ACC112 (cell line): ENCODE measurements around the gene TUBA3D.
"Not testable (repeated sequence)": the region's sequence is repeated elsewhere in the genome, so short reads cannot be mapped to it uniquely, and the experiment has no call there.

ENCODE experiments used
- H2AFZ ChIP-seq: fragments of 200-600 bp; sonication (generic); one replicate; pipeline ENCODE4 v1.6.0; 2017; ENCODE audit warnings: antibody characterized with exemption, low read length; ENCODE audit not compliant: unreplicated experiment
- H3K27ac ChIP-seq: fragments of 200-600 bp; sonication (generic); 2 replicates; pipeline ENCODE4 v1.5.1; 2014; ENCODE audit warnings: low read depth, mild to moderate bottlenecking, antibody characterized with exemption, low read length, moderate library complexity
- H3K27me3 ChIP-seq: fragments of 200-600 bp; sonication (generic); 2 replicates; pipeline ENCODE4 v1.6.1; 2014; ENCODE audit warnings: mild to moderate bottlenecking, antibody characterized with exemption, low read length, moderate library complexity, mixed read lengths; ENCODE audit not compliant: insufficient read depth
- H3K36me3 ChIP-seq: fragments of 200-600 bp; sonication (generic); 2 replicates; pipeline ENCODE4 v1.6.1; 2016; ENCODE audit warnings: mild to moderate bottlenecking, antibody characterized with exemption, low read length, moderate library complexity, mixed read lengths; ENCODE audit not compliant: insufficient read depth
- H3K4me1 ChIP-seq: fragments of 200-600 bp; sonication (generic); one replicate; pipeline ENCODE4 v1.6.1; 2016; ENCODE audit warnings: low read length, mixed read lengths; ENCODE audit not compliant: insufficient read depth, unreplicated experiment, control insufficient read depth
- H3K4me3 ChIP-seq: fragments of 200-600 bp; sonication (generic); 2 replicates; pipeline ENCODE4 v1.5.1; 2014; ENCODE audit warnings: mild to moderate bottlenecking, low read depth, low read length
- H3K79me2 ChIP-seq: fragments of 200-600 bp; sonication (generic); one replicate; pipeline ENCODE4 v1.6.0; 2016; ENCODE audit warnings: low read length; ENCODE audit not compliant: control insufficient read depth, unreplicated experiment, insufficient read depth

Gene TUBA3D

GRCh38 chr2:131484906-131485460 is 9.1 kb downstream of the TUBA3D start:
- not testable (repeated sequence) for H3K27ac ChIP-seq, H3K79me2 ChIP-seq, H3K36me3 ChIP-seq, H3K4me3 ChIP-seq, H2AFZ ChIP-seq, H3K4me1 ChIP-seq, H3K27me3 ChIP-seq

- not testable (repeated sequence) for H3K27ac ChIP-seq, H3K27me3 ChIP-seq, H2AFZ ChIP-seq, H3K36me3 ChIP-seq, H3K4me1 ChIP-seq, H3K4me3 ChIP-seq
- peaks cover 18% of the 10 kb centered on the region for H3K79me2 ChIP-seq
These were observed 10.4 kb downstream of the TUBA3D start for GRCh38 chr2:131486201-131486902.

- Histone ChIP-seq H3K79me2 (peaks cover 28% of the 10 kb centered on the region), H3K36me3 (no peaks in the 10 kb centered on the region), H3K4me1 (peaks cover 7% of the 10 kb centered on the region)
These were observed 12.6 kb downstream of the TUBA3D start for GRCh38 chr2:131488306-131489205.

GRCh38 chr2:131490616-131491468 is 14.9 kb downstream of the TUBA3D start:
- H3K27ac ChIP-seq, H3K36me3 ChIP-seq, H2AFZ ChIP-seq, H3K27me3 ChIP-seq: not testable (repeated sequence)
- peaks cover 51% of the 10 kb centered on the region for H3K79me2 ChIP-seq
- H3K4me1 ChIP-seq, result peaks cover 12% of the 10 kb centered on the region
- peak overlapping the region; percentile 90 for H3K4me3 ChIP-seq

More at GRCh38 chr2:131488306-131489205, 12.6 kb downstream of the TUBA3D start:
- H3K4me3 ChIP-seq, result no peak overlapping the region
- H2AFZ ChIP-seq, result no peak overlapping the region
- no peaks in the 10 kb centered on the region for H3K27me3 ChIP-seq
- no peak overlapping the region for H3K27ac ChIP-seq

- not testable (repeated sequence) for H3K36me3 ChIP-seq, H3K27ac ChIP-seq, H3K27me3 ChIP-seq
- H3K4me1 ChIP-seq, result peaks cover 12% of the 10 kb centered on the region
- H2AFZ ChIP-seq, result peak overlapping the region; percentile 75
- peaks cover 57% of the 10 kb centered on the region for H3K79me2 ChIP-seq
- H3K4me3 ChIP-seq, result peak overlapping the region; percentile 90
These were observed 15.5 kb downstream of the TUBA3D start for GRCh38 chr2:131491469-131491836.

GRCh38 chr2:131492015-131492417 is 16.1 kb downstream of the TUBA3D start, which contains the start of gene MZT2A:
Gene MZT2A, minus strand, starts transcription at chr2:131492397. Its CDS starts 21 bp downstream, at chr2:131492376.
- not testable (repeated sequence) for H3K36me3 ChIP-seq, H3K27me3 ChIP-seq
- Histone ChIP-seq H3K4me1 (peaks cover 12% of the 10 kb centered on the region), H3K27ac (peak within 1 kb of the TSS; percentile 69), H2AFZ (peak within 1 kb of the TSS; percentile 75), H3K4me3 (peak within 1 kb of the TSS; percentile 90), H3K79me2 (peaks cover 62% of the 10 kb centered on the region)

- H2AFZ ChIP-seq, result peak overlapping the region; percentile 41
- H3K27ac ChIP-seq, result peak overlapping the region; percentile 69
- no peaks in the 10 kb centered on the region for H3K27me3 ChIP-seq
- H3K4me1 ChIP-seq, result peaks cover 12% of the 10 kb centered on the region
- H3K4me3 ChIP-seq, result peak overlapping the region; percentile 90
- 0 out of 2 replicates have a peak, but pooled peaks cover 2% of the 10 kb centered on the region for H3K36me3 ChIP-seq
- peaks cover 68% of the 10 kb centered on the region for H3K79me2 ChIP-seq
These were observed 16.7 kb downstream of the TUBA3D start for GRCh38 chr2:131492418-131493198.

GRCh38 chr2:131493199-131493968 is 17.5 kb downstream of the TUBA3D start:
- Histone ChIP-seq H3K4me1 (peaks cover 17% of the 10 kb centered on the region), H3K27me3 (no peaks in the 10 kb centered on the region), H3K36me3 (0 out of 2 replicates have a peak, but pooled peaks cover 2% of the 10 kb centered on the region), H2AFZ (peak overlapping the region; percentile 41), H3K79me2 (peaks cover 73% of the 10 kb centered on the region), H3K4me3 (peak overlapping the region; percentile 90), H3K27ac (peak overlapping the region; percentile 69)

GRCh38 chr2:131495506-131495905 is 19.6 kb downstream of the TUBA3D start:
- H2AFZ ChIP-seq, H3K36me3 ChIP-seq, H3K27me3 ChIP-seq, H3K4me3 ChIP-seq, H3K27ac ChIP-seq: not testable (repeated sequence)
- peaks cover 68% of the 10 kb centered on the region for H3K79me2 ChIP-seq
- H3K4me1 ChIP-seq, result peaks cover 18% of the 10 kb centered on the region
